ENCODE data around the gene RNF217.

- TF ChIP-seq CTCF (IDR thresholded peaks at IDR 0.05) (no peak), POLR2A (IDR thresholded peaks at IDR 0.05) (no peak)
Observed at GRCh38 chr6:124987999-124988591, 25.9 kb downstream of the RNF217 start.
